GM21515 (cell line): ENCODE results near the gene SEC31A.
"Not testable (repeated sequence)": the region's sequence is repeated elsewhere in the genome, so short reads cannot be mapped to it uniquely, and the experiment has no call there.

Source experiments
- ATAC-seq: cut with Tn5 transposase; IDR thresholded peaks from one replicate; pipeline ENCODE4 v1.9.1; 2021; ENCODE audit not compliant: unreplicated experiment

The SEC31A gene

DNA sequence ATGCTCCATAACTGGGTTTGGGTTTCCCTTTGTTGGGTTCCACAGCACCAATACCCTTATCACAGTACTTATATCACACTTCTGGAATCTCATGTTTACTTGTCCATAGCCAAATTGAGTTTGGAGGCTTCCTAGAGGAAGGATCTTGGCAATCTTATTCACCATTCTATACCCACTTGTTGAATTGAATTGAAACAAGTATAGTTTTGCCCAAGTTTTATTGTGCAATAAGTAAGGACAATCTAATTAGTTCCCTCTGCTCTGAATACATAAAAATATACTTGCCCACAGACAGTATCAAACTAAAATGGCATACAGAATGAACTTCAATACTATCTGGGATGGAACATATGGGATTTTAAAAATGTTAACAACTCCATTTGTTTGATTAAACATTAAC is 40.3 kb downstream of the SEC31A start:
- ATAC-seq, result no peak

DNA sequence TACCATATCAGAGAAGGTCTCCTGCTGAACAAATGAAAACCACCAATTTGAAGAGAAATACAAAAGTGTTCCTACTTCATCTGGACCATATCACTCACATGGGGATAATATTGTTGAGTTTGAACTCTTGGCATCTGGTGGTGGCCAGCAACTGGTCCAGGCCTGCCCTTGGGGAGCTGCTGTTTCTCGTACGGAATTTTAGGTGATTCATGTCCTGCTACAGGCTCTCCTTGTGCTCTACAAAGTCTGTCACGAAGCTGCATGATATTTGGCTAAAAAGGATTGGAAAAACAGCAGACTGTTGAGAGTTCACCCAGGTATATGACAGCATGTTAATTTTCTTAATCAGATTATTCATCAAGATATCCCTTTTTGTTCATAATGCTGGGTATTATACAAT is 42.2 kb downstream of the SEC31A start:
- no peak for ATAC-seq

DNA sequence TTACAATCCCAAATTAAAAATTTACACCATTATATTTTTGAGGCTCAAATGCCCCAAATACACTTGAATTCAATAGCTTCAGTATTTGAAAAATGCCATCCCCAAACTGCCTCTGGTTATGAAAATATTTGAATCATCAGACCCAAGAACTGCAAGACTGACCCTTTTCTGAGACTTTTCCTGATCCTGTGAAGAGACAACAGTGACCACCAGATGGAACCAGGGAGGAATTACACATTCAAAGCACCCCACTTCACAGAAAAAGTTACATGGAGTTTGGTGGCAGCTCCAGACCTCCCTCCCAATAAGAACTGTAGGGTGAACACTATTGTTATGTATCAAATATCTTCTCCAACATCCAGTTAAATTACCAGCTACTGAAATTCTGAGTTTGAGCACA is 48.4 kb downstream of the SEC31A start:
- ATAC-seq, result no peak

DNA sequence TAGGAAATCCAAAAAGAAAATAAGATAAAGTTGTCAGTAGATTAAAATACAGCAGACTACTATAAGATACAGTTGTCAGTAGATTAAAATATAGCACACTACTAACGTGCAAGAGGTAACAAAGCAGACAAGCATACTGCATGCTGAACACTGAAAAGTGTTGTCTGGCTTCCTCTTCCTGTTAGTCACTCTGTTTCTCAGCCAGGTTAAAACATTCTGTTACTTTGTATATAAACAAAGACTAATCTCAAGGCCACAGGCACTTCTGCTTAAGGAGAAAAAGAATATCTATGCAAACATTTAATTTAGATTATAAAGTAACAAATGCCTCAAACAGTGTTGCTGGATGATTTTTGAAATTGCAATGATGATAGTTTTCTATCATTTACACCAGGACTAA is 51.3 kb downstream of the SEC31A start:
- no peak for ATAC-seq

DNA sequence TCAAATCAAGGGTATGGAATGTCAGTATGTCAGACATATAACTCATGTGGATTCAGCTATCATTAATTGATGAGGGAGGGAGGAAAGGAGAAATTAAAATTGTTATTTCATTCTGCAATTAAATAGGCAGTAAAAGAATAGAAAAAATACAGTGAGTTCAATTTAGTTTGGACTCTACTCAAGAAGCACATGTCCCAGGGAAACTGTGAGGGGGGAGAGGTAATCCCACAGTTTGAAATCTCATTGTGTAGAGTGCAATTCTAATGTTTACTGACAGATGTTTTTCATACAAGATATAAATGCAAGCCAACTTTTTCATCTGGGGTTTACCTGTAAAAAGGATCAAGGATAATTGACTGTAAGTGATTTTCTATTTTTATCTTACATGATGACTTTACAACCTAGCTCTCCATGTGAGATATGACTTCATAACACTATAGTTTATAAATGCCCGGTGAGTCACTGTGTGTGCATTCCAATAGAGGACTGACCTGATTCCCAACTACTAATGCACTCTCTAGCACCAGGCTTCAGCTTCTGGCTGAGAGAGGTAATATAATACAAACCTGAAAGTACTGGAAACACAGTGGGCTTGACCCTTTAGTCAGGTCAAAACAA is 57.1 kb downstream of the SEC31A start:
- ATAC-seq, result no peak

DNA sequence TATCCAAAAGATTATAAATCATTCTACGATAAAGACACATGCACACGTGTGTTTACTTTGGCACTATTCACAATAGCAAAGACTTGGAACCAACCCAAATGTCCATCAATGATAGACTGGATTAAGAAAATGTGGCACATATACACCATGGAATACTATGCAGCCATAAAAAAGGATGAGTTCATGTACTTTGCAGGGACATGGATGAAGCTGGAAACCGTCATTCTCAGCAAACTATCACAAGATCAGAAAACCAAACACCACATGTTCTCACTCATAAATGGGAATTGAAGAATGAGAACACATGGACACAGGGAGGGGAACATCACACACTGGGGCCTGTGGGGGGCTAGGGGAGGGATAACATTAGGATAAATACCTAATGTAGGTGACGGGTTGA is 57.9 kb downstream of the SEC31A start:
- not testable (repeated sequence) for ATAC-seq

DNA sequence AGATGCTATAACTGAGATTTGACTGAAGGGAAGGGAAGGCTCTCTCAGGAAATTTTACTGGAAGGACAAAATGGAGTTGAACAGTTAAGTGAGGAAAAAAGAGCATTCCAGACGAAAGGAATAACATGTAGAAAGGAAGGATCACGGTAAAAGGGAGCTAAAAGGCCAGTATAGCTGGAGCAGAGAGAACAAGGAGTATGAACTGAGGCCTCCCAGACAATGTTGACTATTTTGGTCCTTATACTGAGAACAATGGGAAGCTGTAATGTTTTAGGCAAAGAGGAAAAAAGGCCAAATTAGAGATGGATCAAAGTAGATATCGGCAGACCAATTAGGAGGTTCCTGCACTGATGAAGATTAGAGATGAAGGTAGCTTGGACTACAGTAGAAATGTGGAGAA is 65.5 kb downstream of the SEC31A start:
- no peak for ATAC-seq

DNA sequence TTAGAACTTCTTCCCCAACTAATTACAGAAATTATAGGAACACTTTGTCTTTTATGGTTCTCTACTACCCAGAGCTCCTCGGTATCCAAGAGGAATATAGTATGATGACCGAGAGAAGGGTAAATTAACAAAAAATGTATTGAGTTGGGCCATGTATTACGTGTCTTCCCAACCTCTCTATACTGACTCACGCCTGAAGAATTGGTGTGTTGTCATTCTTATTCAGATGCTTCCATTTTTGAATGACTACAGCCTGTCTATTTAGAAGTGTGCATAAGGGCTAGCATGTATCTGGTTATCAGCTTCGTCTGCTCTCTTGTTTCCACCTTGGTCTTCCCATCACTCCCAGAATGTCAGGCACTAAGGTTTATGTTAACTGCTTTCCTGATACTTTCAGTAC is 67.9 kb downstream of the SEC31A start:
- ATAC-seq, result no peak

DNA sequence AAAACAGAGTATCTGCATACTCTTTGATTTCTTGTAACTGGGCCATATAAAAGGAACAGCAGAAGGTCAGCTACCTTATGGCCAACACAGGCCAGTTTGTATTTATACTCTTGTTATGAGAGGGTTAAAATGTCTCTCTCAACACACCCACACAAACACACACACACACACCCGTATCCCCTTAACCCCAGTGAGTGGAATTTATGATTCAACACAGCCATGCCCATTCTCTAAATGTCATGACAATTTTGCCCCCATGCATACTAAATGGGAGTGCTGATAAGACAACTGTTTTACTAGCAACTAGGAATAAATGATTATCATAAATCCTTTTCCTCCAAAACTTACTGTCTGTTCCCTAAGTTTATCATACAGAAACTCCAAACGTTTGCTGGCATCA is 70.3 kb downstream of the SEC31A start:
- no peak for ATAC-seq

DNA sequence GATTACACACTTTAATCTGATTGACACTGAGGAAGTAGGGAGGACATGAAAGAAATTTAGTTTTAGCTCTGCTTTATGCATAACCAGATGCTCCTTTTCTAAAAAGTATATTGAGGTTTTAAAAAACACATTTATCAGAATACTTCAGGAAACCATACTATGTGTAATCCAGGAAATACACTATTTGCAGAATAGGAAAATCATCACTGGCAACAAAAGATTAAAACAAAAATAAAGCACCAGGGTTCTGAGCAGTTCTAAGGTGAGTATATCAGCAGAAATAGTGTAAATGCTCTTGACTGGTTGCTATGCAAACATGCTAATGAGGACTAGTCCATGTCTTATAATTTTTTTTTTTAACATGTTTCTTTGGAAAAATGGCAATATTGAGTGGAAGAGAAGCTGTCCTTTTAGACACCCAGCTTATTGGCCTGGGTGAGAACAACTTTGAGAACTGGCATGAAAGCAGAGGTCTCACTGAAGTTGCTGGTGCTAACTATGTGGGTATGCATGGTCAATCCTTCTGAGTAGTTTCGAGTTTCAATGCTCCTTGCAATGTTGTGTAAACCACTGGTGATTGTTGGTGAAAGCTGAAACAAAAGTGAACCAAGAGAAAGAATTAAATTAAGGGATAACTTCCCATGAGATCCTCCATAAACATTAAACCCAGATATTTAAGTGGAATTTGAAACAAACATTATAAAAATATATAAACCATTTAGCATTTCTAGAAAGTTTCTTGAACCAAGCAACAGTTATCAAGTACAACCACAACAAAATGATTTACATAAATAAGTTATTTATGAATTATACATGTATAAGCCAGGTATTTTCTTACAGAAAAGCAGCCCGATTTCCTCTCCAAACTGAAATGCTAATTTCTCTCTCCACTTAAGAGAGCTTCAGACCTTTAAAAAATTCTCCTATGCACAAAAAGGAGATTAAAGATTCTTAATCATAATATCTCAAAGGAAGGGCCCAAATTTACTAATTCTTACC is 72.0 kb downstream of the SEC31A start:
- ATAC-seq, result no peak

DNA sequence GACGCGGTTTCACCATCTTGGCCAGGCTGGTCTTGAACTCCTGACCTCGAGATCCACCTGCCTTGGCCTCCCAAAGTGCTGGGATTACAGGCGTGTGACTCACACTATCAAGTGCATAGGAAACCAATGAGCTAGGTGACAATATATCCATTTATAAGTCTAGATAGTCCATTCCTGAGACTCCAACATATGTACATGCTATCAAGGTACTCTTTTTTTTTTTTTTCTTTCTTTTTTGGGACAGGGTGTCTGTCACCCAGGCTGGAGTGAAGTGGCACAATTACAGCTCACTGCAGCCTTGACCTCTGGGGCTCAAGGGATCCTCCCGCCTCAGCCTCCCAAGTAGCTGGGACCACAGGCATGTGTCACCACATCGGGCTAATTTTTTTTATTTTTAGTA is 74.1 kb downstream of the SEC31A start:
- ATAC-seq, result not testable (repeated sequence)

DNA sequence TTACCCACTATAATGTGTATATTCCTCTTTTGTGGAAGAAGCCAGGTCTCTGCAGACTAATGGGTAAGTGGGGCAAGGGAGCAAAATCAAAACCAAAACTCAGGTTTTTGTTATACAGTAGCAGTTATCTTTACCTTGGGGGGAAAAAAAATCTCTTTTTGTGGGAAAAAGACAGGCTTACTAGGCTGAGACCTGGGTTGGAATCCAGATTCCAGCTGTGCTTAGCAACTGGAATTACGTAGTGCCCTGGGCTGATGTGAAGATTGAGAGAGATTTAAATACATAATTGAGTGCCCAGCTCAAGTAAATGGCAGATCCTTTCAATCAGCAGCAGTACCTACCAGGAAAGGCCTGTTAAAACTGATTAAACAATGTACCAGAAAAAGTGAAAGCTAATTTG is 76.9 kb downstream of the SEC31A start:
- ATAC-seq, result no peak

DNA sequence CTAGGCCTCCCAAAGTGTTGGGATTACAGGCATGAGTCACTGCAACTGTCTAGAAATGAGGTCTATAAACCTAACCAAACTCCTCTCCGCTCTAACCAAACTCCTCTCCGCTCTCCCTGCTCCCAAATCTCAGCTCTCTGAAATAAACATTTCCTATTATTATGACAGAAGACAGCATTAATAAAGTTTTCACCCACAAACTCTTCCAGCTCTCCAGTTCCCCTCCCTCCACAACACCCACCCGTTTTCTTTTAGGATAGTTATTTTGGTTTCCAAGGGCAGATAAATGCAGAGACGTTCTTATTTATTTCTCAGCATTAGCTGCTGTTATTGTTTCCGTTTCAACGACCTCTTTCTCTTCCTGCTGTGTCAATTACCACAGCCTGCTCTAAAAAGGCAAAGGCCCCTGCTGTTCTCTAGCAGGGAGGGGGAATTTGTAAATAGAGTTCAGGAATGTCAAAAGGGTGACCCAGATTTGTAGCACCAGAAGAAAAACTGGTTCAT is 79.1 kb downstream of the SEC31A start:
- no peak for ATAC-seq

DNA sequence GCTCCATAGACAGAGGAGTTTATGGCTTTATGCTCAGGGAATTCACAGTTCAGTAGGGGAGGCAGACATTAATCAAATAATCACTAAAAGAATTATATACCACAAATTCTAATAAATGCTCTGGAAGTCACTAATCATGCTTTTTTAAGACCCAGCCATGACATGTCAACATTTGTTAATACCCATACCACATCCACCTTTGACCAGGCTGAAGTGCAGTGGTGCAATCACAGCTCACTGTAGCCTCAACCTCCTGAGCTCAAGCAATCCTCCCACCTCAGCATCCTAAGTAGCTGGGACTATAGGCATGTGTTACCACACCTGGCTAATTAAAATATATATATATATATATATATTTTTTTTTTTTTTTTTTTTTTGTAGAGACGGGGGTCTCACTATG is 79.6 kb downstream of the SEC31A start:
- no peak for ATAC-seq

DNA sequence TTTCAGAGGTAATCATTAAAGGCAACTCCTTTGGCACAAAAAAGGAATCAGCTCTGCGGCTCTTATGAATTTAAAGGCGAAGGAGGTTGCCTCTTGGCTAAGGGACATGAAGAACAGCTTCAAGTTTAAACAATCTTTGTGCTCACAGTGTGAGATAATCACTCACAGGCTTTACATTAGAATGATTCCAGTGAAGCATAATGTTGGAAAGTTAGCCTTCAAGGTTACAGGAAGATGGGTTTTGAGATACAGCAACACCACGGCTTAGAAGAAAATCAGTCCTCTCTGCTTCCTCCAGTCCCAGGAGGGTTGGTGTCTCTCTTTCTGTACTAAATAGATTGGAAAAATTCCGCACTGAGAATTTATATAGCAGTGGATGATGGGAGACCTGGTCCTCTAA is 80.8 kb downstream of the SEC31A start:
- ATAC-seq, result no peak

DNA sequence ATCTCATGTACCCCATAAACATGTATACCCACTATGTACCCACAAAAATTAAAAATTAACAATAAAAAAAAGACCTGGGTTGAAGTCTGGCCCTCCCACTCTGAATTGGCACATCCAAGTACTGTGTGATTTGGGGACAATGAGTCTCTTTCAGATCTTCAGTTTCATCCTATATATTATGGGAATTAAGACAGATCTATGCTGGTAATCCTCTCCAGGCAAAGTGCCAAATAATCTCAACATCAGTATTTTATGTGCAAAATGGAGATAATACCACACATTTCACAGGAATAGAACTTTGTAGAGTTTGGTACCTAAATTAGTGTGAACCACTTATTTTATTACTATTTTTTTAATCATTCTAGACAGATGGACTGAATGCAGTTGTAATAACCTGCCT is 81.3 kb downstream of the SEC31A start:
- ATAC-seq, result no peak

DNA sequence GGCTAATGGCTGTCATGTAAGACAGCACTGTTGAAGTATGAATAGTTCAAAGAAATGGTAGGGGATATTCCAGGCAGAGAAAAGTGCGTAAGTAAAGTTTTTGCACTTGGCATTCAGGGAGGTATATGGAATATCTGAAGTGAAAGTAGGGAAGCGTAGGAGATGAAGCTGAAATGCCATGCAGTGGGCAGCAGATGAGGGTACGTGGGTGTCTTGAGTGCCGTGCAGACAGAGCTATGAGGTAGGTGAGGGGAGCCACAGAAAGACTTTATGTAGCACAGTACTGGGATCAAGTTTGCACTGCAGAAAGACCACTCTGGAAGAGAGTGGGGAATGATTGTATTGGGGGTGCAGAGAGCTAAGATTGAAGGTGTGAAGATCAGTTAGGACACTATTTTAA is 87.2 kb downstream of the SEC31A start:
- no peak for ATAC-seq

DNA sequence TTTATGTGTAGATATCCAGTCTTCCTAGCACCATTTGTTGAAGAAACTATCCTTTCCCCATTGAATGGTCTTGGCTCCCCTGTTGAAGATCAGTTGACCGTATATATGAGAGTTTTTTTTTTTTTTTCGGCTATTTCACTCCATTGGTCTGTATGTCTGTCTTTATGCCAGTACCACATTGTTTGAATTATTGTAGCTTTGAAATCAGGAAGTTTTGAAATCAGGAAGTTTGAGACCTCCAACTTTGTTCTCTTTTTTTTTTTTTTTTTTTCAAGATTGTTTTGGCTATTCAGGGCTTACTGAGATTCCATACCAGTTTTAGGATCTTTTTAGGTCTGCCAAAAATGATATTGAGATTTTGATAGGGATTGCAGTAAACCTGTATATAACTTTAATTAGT is 88.0 kb downstream of the SEC31A start:
- no peak for ATAC-seq

DNA sequence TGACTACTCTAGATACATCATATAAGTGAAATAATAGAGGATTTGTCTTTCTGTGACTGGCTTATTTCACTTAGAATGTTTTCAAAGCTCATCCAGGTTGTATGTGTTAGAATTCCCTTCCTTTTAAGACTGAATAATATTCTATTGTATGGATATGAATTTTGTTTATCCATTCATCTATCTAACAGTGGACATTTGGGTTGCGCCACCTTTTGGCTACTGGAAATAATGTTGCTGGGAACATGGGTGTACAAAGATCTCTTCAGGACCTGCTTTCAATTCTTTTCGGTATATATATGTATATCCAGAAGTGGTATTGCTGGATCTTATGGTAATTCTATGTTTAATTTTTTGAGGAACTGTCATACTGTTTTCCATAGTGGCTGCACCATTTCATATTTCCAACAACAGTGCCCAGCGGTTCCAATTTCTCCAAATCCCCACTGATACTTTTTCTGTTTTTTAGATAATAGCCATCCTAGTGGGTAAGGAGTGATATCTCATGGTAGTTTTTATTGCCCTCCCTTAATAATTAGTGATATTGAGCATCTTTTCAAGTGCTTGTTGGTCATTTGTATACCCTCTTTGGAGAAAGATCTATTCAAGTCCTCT is 88.9 kb downstream of the SEC31A start:
- no peak for ATAC-seq

DNA sequence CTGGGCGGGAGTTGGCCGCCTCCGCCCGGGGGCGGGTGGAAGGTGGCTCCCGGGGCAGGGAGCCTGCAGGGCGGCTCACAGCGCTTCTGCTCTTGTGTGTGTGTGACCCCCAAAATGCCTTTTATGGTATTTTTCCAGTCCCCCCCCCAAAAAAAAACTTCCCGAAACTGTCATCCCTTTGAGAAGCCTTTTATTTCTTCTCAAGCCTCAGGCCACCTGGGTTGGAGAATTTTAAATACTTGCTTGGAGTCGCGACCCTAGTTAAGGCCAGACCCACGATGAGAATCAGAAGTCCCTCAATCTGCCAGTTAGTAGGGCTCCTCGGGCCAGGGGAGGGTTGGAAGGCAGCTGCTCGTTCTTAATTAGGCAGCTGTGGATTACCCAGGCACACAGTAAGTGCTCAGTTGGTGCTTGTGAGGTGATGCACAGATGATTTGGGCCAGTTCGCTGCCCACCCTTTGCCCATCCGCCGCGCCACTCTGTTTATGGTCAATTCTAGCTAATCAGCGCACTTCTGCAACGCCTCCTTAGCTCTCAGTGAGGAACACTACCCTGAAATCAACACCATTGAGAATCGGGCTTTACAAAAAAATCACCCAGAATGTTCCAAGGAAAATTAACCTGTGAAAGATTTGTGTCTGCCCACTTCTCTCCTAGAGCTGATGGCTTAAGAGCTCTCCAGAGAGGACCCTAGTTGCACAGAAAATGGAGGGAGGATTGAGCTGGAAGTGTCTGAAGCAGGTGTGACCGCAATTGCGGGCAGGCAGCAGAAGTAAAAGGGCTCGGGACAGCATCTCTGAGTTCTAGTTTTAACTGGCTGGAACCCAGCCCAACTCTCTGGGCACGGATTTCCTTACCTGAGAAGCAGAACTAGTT is 91.7 kb downstream of the SEC31A start:
- peak; percentile 17 for ATAC-seq
